DMS 273 (cell line): ENCODE measurements around the gene NUP214.
"Not testable (repeated sequence)": the region's sequence is repeated elsewhere in the genome, so short reads cannot be mapped to it uniquely, and the experiment has no call there.

ENCODE experiments used
- DNase-seq: peaks from one replicate; lab custom pipeline; 2025; ENCODE audit not compliant: unreplicated experiment; lab: John Stamatoyannopoulos, UW

NUP214 gene

GRCh38 chr9:131257266-131258025, 132.1 kb downstream of the NUP214 start:
- DNase-seq: no peak

- DNase-seq: no peak
Observed at GRCh38 chr9:131258186-131258585, 132.8 kb downstream of the NUP214 start.

- DNase-seq: no peak
Observed at GRCh38 chr9:131258698-131259431, 133.5 kb downstream of the NUP214 start.

GRCh38 chr9:131259432-131259898, 134.1 kb downstream of the NUP214 start:
- DNase-seq: no peak

GRCh38 chr9:131259916-131260597, 134.7 kb downstream of the NUP214 start:
- DNase-seq: no peak

- no peak for DNase-seq
Observed at GRCh38 chr9:131260751-131261452, 135.5 kb downstream of the NUP214 start.

- DNase-seq: no peak
Observed at GRCh38 chr9:131262327-131263032, 137.1 kb downstream of the NUP214 start.

GRCh38 chr9:131263033-131263343, 137.6 kb downstream of the NUP214 start:
- DNase-seq: not testable (repeated sequence)

- DNase-seq: no peak
Observed at GRCh38 chr9:131263701-131264100, 138.3 kb downstream of the NUP214 start.

GRCh38 chr9:131264231-131264630, 138.8 kb downstream of the NUP214 start:
- no peak for DNase-seq

GRCh38 chr9:131266266-131267229, 141.2 kb downstream of the NUP214 start:
- DNase-seq: no peak

GRCh38 chr9:131270171-131271015, 145.0 kb downstream of the NUP214 start:
- DNase-seq: no peak

- not testable (repeated sequence) for DNase-seq
Observed at GRCh38 chr9:131271016-131271273, 145.6 kb downstream of the NUP214 start.

GRCh38 chr9:131271506-131271931, 146.1 kb downstream of the NUP214 start:
- no peak for DNase-seq

GRCh38 chr9:131272212-131272611, 146.8 kb downstream of the NUP214 start:
- no peak for DNase-seq

GRCh38 chr9:131273146-131273855, 147.9 kb downstream of the NUP214 start:
- DNase-seq: no peak

GRCh38 chr9:131273856-131274673, 148.7 kb downstream of the NUP214 start:
- DNase-seq: peak; percentile 34
